H9 (cell line): ENCODE measurements around the gene SNTN. TPM values are rescaled to one million over a fixed set of nuclear protein-coding genes. Genes with fewer than 3 reads are reported as not detected.

Experiments used
- DNase-seq: peaks from one replicate; pipeline ENCODE4 v3.0.0-alpha.2; 2017
- H2AFZ ChIP-seq: one replicate; pipeline ENCODE4 v1.6.1; 2013; ENCODE audit warnings: mild to moderate bottlenecking, low read length, control low read depth, moderate library complexity
- H2AK5ac ChIP-seq: 2 replicates; pipeline ENCODE4 v1.6.1; 2013; ENCODE audit warnings: low read length, control low read depth, mixed read lengths; ENCODE audit not compliant: insufficient read length
- H2BK120ac ChIP-seq: one replicate; pipeline ENCODE4 v1.6.1; 2013; ENCODE audit warnings: low read depth, mild to moderate bottlenecking, low read length, control low read depth, inconsistent platforms; ENCODE audit not compliant: poor library complexity, severe bottlenecking
- H2BK12ac ChIP-seq: 2 replicates; pipeline ENCODE4 v1.6.1; 2013; ENCODE audit warnings: low read length, control low read depth, mixed read lengths, low read depth; ENCODE audit not compliant: insufficient read length
- H2BK15ac ChIP-seq: 2 replicates; pipeline ENCODE4 v1.6.1; 2013; ENCODE audit warnings: low read depth, low read length, control low read depth
- H2BK20ac ChIP-seq: one replicate; pipeline ENCODE4 v1.6.1; 2013; ENCODE audit warnings: low read depth, mild to moderate bottlenecking, low read length, control low read depth, inconsistent platforms; ENCODE audit not compliant: poor library complexity, severe bottlenecking
- H2BK5ac ChIP-seq: 2 replicates; pipeline ENCODE4 v1.6.1; 2013; ENCODE audit warnings: low read length, control low read depth, mixed read lengths; ENCODE audit not compliant: insufficient read length
- H3K14ac ChIP-seq: 2 replicates; pipeline ENCODE4 v1.6.1; 2013; ENCODE audit warnings: low read length, control low read depth; ENCODE audit not compliant: insufficient read depth
- H3K18ac ChIP-seq: 2 replicates; pipeline ENCODE4 v1.6.1; 2013; ENCODE audit warnings: low read depth, mild to moderate bottlenecking, mixed read lengths, low read length, control low read depth; ENCODE audit not compliant: insufficient read length
- H3K23ac ChIP-seq: 2 replicates; pipeline ENCODE4 v1.6.1; 2013; ENCODE audit warnings: low read length, control low read depth, mixed read lengths, low read depth; ENCODE audit not compliant: insufficient read length
- H3K23me2 ChIP-seq: 2 replicates; pipeline ENCODE4 v1.6.1; 2013; ENCODE audit warnings: low read depth, mild to moderate bottlenecking, mixed read lengths, low read length, control low read depth; ENCODE audit not compliant: insufficient read length, poor library complexity, severe bottlenecking
- H3K27ac ChIP-seq: 2 replicates; pipeline ENCODE4 v1.5.1; 2013; ENCODE audit warnings: low read length, control low read depth, mixed read lengths, low read depth; ENCODE audit not compliant: insufficient read length
- H3K27me3 ChIP-seq: 2 replicates; pipeline ENCODE4 v1.6.1; 2013; ENCODE audit warnings: low read length, control low read depth, inconsistent platforms; ENCODE audit not compliant: insufficient read depth
- H3K4ac ChIP-seq: 2 replicates; pipeline ENCODE4 v1.6.1; 2013; ENCODE audit warnings: low read depth, mild to moderate bottlenecking, control low read depth, inconsistent platforms, low read length, moderate library complexity
- H3K4me1 ChIP-seq: 2 replicates; pipeline ENCODE4 v1.6.1; 2013; ENCODE audit warnings: low read length, control low read depth, inconsistent platforms; ENCODE audit not compliant: insufficient read depth
- H3K4me2 ChIP-seq: 2 replicates; pipeline ENCODE4 v1.6.1; 2013; ENCODE audit warnings: low read length, control low read depth, mixed read lengths; ENCODE audit not compliant: insufficient read length, insufficient read depth
- H3K56ac ChIP-seq: 2 replicates; pipeline ENCODE4 v1.6.1; 2013; ENCODE audit warnings: low read depth, mild to moderate bottlenecking, mixed read lengths, low read length, control low read depth; ENCODE audit not compliant: insufficient read length
- H3K79me1 ChIP-seq: 2 replicates; pipeline ENCODE4 v1.6.1; 2013; ENCODE audit warnings: low read depth, mild to moderate bottlenecking, moderate library complexity, low read length, control low read depth, inconsistent platforms; ENCODE audit not compliant: insufficient read depth, poor library complexity, severe bottlenecking
- H3K79me2 ChIP-seq: 2 replicates; pipeline ENCODE4 v1.6.1; 2013; ENCODE audit warnings: low read length, control low read depth, inconsistent platforms; ENCODE audit not compliant: insufficient read depth
- H3K9ac ChIP-seq: 2 replicates; pipeline ENCODE4 v1.6.1; 2013; ENCODE audit warnings: low read length, control low read depth, mixed read lengths; ENCODE audit not compliant: insufficient read length; ENCODE audit errors: extremely low read depth
- H3K9me3 ChIP-seq: one replicate; pipeline ENCODE4 v1.6.1; 2013; ENCODE audit warnings: low read depth, low read length, inconsistent platforms; ENCODE audit not compliant: control insufficient read depth
- H3T11ph ChIP-seq: one replicate; pipeline ENCODE4 v1.6.1; 2013; ENCODE audit warnings: mild to moderate bottlenecking, low read length, control low read depth, inconsistent platforms
- H4K20me1 ChIP-seq: one replicate; pipeline ENCODE4 v1.6.1; 2013; ENCODE audit not compliant: control insufficient read depth, insufficient read length, insufficient read depth
- H4K5ac ChIP-seq: 2 replicates; pipeline ENCODE4 v1.6.1; 2013; ENCODE audit warnings: low read depth, mild to moderate bottlenecking, mixed read lengths, low read length, control low read depth; ENCODE audit not compliant: insufficient read length
- H4K8ac ChIP-seq: replicated peaks from 2 replicates; pipeline ENCODE4 v1.6.1; 2013; ENCODE audit warnings: low read length, control low read depth, mixed read lengths, low read depth; ENCODE audit not compliant: insufficient read length
- H4K91ac ChIP-seq: 2 replicates; pipeline ENCODE4 v1.6.1; 2013; ENCODE audit warnings: low read depth, mild to moderate bottlenecking, moderate library complexity, mixed read lengths, low read length, control low read depth; ENCODE audit not compliant: insufficient read length
- H3K27ac Mint-ChIP-seq, 3 experiments: 2 replicates in 2 of 3; 3 replicates in 1 of 3; pipeline ENCODE4 v1.8.0; 2020 to 2021; ENCODE audit warnings: mixed read lengths in 3 of 3, mild to moderate bottlenecking in 1 of 3, moderate library complexity in 1 of 3
- H3K27me3 Mint-ChIP-seq: 2 replicates; pipeline ENCODE4 v1.8.0; 2021; ENCODE audit warnings: low read depth, mild to moderate bottlenecking, moderate library complexity, mixed read lengths
- H3K36me3 Mint-ChIP-seq, 3 experiments: 2 replicates in 2 of 3; 3 replicates in 1 of 3; pipeline ENCODE4 v1.8.0; 2020 to 2021; ENCODE audit warnings: low read depth in 3 of 3, mixed read lengths in 3 of 3; ENCODE audit not compliant: insufficient read depth in 1 of 3
- H3K4me1 Mint-ChIP-seq, 2 experiments: 2 replicates each; pipeline ENCODE4 v1.8.0; 2020; ENCODE audit warnings: mixed read lengths in 2 of 2
- H3K4me3 Mint-ChIP-seq, 2 experiments: 2 replicates in 1 of 2; 3 replicates in 1 of 2; pipeline ENCODE4 v1.8.0; 2020 to 2021; ENCODE audit warnings: mild to moderate bottlenecking in 2 of 2, mixed read lengths in 2 of 2, moderate library complexity in 1 of 2
- H3K9me3 Mint-ChIP-seq, 2 experiments: 2 replicates in 1 of 2; 3 replicates in 1 of 2; pipeline ENCODE4 v1.8.0; 2020; ENCODE audit warnings: mild to moderate bottlenecking in 2 of 2, mixed read lengths in 2 of 2, moderate library complexity in 1 of 2
- WGBS: extraction: QIAGEN DNeasy Blood & Tissue Kit; methylation state at CpG from one replicate; pipeline ENCODE4 v1.1.7; 2013; ENCODE audit warnings: missing lambda C conversion rate, low lambda C conversion rate, mixed read lengths; ENCODE audit not compliant: insufficient read length; ENCODE audit errors: extremely low coverage; 5-methylcytosine and 5-hydroxymethylcytosine counted together
- total RNA-seq: library from RNA; stranded (reverse); gene quantifications from 2 replicates; pipeline ENCODE4 v1.2.1, GENCODE V29; 2021
- TF ChIP-seq, protein P1 (sequence below): fragments of 200-600 bp; sonication (generic); conservative IDR thresholded peaks from 3 replicates; pipeline ENCODE4 v1.8.0; 2021; ENCODE audit warnings: antibody characterized with exemption, mild to moderate bottlenecking

Gene SNTN
- total RNA-seq, 1 experiment from 2014 or later: not detected

DNA sequence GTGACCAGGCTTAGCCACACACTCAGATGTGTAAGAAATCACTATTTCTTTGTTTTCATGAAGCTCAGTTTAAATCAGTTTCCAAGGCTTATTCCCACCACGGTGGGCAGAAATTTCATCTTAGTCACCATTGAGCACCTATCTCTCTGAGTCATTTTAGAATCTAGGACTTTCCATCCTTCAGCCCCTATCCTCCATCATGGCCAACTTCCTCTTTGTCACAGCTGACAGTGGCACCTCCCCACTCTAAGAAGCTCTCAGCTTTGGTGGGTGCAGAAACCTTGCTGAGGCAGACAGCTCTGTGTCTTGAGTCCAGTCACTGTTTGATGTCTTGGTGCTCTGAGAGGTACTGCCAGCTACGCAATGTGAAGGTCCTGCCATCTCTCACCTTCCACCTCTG lies 32.9 kb downstream of the SNTN start:
- Histone ChIP-seq H4K8ac (no peak overlapping the region), H3K79me2 (no peaks in the 10 kb centered on the region), H3K23me2 (no peaks in the 10 kb centered on the region), H3K23ac (no peak overlapping the region), H2BK20ac (no peak overlapping the region), H2BK120ac (no peak overlapping the region), H2AK5ac (no peak overlapping the region), H4K5ac (no peak overlapping the region), H3K14ac (no peak overlapping the region), H2BK12ac (no peak overlapping the region), H3K56ac (no peak overlapping the region), H3K4me1 (no peaks in the 10 kb centered on the region), H3K27me3 (no peaks in the 10 kb centered on the region), H3K18ac (no peak overlapping the region), H3K27ac (no peak overlapping the region), H2AFZ (no peak overlapping the region), H3K9ac (no peak overlapping the region), H2BK15ac (no peak overlapping the region), H2BK5ac (no peak overlapping the region), H3T11ph (no peak overlapping the region), H4K91ac (no peak overlapping the region), H3K9me3 (no peaks in the 10 kb centered on the region), H3K79me1 (no peaks in the 10 kb centered on the region), H4K20me1 (no peaks in the 10 kb centered on the region), H3K4ac (no peak overlapping the region), H3K4me2 (no peak overlapping the region)
- Mint-ChIP-seq H3K4me1 (no peaks in the 10 kb centered on the region), H3K9me3 (no peaks in the 10 kb centered on the region), H3K36me3 (no peaks in the 10 kb centered on the region), H3K27me3 (no peaks in the 10 kb centered on the region), H3K27ac (no peak overlapping the region), H3K4me3 (no peak overlapping the region)
- DNase-seq: no peak
- WGBS: no CpG with 5 or more reads among the region's 2 CpGs
- TF ChIP-seq, protein P1, sequence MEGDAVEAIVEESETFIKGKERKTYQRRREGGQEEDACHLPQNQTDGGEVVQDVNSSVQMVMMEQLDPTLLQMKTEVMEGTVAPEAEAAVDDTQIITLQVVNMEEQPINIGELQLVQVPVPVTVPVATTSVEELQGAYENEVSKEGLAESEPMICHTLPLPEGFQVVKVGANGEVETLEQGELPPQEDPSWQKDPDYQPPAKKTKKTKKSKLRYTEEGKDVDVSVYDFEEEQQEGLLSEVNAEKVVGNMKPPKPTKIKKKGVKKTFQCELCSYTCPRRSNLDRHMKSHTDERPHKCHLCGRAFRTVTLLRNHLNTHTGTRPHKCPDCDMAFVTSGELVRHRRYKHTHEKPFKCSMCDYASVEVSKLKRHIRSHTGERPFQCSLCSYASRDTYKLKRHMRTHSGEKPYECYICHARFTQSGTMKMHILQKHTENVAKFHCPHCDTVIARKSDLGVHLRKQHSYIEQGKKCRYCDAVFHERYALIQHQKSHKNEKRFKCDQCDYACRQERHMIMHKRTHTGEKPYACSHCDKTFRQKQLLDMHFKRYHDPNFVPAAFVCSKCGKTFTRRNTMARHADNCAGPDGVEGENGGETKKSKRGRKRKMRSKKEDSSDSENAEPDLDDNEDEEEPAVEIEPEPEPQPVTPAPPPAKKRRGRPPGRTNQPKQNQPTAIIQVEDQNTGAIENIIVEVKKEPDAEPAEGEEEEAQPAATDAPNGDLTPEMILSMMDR: no peak
